HG03066 (cell line): ENCODE results near the gene AMDHD2.

Experiments
- ATAC-seq: cut with Tn5 transposase; IDR thresholded peaks from one replicate; pipeline ENCODE4 v1.9.1; 2021; ENCODE audit warnings: low read depth; ENCODE audit not compliant: unreplicated experiment

AMDHD2 gene

DNA sequence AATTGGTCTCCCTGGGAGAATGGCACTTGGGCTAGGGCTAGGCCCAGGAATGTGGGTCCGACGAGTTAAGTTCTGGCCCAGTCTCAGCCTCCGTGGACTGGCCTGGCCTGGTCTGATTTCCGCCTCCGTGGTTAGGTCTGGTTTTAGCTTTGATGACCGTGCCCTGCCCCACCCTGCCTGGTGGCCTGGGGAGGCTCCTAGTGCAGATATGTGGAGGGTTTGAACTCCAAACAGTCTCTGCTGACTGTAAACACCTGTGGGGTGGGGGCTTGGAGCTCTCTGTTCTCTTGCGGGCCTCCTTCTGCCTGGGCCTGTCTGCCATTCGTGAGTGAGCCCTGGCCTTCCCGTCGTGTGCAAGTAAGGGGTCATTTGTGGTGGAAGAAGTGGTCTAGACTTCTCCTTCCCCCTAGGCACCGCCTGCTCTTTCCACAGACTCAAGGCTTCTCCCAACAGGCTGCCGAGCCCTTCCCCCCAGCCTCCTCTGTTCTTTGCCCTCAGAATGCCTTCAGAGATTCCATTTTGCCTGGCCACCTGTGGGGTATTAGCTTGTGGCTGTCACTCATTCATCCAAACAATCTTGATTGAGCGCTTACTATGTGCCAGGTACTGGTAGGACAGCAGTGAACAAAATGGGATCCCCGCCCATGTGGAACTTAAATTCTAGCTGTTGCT is 4.9 kb upstream of the AMDHD2 start:
- ATAC-seq: no peak

DNA sequence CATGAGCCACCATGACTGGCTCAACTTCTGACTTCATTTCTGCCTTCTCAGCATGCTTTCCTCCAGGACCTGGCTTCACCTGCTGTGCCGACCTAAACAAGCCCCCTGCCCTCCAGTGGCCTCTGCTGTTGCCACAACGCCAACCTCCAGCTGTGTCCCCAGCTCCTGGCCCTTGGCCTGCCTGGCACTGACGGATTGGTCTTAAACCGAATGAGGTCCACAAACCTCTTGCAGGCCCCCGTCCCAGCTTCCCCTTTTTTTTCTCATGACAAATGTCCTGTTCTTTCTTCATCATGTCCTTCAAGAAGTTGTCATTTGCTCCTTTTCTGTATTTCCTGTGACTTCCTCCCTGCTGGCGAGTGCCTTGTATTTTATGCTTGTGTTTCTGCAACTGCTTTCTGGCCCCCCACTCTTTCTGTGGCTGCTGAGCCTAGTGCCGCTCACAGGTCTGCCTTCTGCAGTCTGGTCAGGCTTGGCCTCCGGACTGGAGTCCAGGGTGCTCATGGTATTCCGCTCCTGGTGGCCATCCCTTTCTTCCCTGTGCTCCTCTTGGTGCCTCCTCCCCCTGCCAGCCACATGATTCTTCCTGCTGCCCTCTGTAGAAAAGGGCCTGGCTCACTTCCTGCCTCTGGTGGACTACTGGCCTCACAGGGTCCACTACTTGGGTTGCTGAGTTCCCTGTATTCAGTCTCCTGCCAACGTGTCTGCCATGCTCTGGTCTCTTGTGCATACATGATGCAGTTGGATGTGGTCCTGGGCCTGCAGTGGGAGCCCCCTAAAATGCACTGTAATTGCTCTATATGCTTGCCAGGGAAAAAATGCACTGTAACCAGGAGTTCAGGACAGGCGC is 3.6 kb upstream of the AMDHD2 start:
- ATAC-seq: no peak

- ATAC-seq: no peak
Measured at GRCh38 chr16:2517954-2518605, 2.1 kb upstream of the AMDHD2 start.

DNA sequence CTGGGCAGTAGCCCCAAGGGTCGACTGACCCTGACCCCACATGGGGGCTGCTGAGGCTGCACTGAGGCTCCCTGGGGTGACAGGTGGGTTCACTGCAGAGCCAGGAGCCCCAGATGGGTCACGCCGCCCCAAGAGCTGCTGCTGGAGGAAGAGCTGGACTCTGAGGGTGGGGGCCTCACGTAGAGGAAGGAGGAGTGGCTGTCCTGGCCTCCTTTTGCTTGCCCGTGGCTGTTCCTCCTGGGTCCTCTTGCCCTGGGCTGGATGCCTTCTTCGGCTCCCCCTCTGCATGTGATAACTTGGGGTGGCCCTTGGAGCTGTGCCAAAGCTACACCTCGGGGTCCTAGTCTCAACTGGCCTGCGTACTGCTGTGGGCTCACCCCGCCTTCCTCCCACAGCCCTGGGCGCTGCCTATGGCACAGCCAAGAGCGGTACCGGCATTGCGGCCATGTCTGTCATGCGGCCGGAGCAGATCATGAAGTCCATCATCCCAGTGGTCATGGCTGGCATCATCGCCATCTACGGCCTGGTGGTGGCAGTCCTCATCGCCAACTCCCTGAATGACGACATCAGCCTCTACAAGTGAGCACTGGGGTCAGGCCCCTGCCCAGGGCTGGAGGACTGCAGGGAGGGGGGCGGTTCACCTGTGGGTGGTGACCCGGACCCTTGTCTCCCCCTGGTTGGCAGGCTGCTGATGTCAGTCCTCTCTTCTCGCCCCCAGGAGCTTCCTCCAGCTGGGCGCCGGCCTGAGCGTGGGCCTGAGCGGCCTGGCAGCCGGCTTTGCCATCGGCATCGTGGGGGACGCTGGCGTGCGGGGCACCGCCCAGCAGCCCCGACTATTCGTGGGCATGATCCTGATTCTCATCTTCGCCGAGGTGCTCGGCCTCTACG is 1.1 kb upstream of the AMDHD2 start:
- no peak for ATAC-seq

GRCh38 chr16:2519711-2520080 is 475 bp upstream of the AMDHD2 start:
- ATAC-seq: no peak

DNA sequence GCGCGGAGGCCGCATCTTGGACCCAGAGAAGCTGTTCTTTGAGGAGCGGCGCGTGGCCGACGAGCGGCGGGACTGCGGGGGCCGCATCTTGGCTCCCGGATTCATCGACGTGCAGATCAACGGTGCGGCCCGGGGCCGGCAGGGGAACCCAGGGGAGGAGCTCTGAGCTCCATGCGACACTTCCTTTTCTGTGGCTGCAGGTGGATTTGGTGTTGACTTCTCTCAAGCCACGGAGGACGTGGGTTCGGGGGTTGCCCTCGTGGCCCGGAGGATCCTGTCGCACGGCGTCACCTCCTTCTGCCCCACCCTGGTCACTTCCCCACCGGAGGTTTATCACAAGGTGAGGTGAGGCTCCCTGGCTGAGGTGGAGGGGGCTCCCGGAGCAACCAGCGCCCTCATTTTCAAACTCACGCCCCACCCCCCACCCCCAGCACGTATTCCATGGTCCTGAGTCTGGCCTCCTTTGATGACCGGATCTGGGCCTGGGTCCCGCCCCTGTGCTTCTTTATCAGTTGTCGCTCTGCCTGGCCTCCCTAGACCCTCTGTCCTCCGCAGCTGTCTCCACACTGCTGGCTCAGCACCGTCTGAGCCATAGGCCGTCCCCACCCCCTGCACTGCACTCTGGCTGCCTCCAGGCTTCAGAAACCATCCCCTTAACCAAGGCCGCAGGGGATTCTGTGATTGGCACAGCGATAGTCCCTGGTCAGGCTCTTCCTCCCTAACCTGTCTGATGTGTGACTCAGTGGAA is 787 bp downstream of the AMDHD2 start:
- no peak for ATAC-seq

DNA sequence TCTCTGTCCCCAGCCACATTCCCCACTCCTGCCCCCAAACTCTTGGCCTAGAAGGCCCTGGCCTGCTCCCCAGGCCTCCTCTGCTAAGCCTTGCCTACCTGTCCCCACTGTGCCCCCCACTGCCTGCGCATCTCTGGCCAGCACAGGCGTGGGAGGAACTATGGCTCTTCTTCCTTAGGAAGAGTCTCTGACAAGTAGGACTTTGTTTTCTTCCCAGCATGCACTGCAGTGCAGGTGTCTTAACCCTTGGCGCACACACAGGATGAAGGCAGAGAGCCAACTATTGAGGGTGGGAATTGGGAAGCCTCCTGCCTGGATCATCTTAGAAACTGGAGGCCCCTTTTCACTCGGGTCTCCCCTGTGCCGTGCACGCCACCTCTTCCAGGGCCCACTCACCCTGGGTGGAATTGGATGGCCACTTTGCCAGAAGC is 3.6 kb downstream of the AMDHD2 start:
- ATAC-seq: no peak

DNA sequence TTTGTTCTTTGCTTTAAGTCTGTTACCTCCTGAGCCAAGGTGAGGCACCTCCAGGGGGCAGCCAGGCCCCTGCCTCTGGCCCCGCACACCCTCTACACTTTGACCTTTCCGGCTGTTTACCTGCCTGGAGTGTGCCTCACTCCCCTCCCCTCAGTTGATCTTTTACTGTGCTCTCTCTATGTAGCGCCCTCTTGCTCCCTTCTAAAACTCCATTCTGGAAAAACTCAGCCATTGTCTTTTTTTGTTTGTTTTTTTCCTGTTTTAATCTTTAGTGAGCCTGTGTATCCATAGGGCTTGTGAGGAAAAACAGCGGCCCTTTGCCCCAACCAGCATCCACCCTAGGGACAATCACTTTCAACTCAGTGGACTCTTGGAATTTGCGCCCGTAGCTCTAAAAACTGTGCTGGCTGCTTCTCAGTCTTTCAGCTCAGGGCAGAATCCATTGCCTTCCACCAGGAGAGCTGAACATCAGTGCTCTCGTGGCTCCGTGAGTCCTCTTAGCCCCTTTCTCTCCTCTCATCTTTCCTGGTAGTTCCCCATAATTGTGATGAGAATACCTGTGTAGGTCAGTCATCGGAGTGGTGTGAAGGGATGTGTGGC is 4.3 kb downstream of the AMDHD2 start:
- ATAC-seq: no peak

DNA sequence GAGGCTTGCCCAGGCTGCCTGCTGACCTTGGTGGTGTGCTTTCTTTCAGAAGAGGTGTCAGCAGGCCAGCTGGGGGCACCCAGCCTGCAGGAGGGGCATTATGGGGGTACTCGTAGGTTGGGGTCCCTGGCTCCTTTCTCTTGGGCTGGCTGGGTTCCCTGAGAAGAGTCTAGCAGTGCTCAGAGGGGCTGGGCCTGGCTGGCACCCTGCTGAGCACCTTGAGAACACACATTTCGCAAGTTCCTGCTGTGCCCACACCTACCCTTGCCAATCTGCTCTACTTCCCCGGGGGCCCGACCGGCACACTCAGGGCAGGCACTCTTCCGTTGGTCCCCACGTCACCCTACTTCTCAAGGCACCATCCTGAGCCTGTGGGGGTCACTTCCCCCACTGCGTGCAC is 6.0 kb downstream of the AMDHD2 start:
- no peak for ATAC-seq

- ATAC-seq: no peak
Measured at GRCh38 chr16:2527071-2527783, 7.1 kb downstream of the AMDHD2 start.

DNA sequence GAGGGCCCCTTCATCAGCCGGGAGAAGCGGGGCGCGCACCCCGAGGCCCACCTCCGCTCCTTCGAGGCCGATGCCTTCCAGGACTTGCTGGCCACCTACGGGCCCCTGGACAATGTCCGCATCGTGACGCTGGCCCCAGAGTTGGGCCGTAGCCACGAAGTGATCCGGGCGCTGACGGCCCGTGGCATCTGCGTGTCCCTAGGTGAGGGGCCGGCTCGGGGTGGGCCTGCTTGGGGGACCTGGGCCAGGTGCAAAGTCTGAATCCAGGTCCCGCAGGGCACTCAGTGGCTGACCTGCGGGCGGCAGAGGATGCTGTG is 7.6 kb downstream of the AMDHD2 start:
- no peak for ATAC-seq

- ATAC-seq: no peak
Measured at GRCh38 chr16:2528161-2529060, 8.2 kb downstream of the AMDHD2 start.

DNA sequence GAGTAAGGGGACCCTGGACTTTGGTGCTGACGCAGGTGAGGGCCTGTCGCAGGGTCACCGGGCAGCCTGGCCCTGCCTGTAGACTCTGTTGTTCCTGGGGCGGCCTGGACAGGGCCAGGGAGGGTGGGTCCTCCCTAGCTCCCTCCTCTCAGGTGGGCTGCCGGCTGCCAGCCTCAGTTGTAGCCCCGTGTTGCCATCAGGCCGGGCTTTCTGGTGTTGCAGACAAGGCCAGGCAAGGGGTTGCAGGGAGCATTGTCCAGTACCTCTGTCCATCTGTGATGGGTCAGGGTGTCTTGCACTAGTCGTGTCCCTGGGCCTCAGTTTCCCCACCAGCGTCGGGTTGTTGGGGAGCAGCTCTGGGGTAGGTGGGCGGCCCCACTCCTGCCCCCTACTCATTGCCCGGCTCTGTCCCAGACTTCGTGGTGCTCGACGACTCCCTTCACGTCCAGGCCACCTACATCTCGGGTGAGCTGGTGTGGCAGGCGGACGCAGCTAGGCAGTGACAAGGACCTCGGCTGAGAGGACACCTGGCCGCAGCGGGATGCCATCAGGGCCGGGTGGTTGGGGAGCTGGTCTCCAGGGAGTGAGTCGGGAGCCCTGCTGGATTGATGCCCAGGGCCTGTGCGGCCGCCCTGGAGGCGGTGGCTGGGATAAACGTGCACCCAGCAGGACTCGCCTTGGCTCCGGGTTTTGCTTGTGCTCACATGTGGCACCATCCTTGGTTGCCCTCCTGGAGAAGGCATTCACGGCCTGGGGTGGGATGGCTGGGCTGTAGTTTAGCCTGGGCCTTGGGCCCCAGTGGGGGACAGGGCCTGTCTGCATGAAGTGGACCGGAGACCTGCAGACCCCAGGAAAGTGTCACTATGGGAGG is 9.1 kb downstream of the AMDHD2 start:
- ATAC-seq: no peak

DNA sequence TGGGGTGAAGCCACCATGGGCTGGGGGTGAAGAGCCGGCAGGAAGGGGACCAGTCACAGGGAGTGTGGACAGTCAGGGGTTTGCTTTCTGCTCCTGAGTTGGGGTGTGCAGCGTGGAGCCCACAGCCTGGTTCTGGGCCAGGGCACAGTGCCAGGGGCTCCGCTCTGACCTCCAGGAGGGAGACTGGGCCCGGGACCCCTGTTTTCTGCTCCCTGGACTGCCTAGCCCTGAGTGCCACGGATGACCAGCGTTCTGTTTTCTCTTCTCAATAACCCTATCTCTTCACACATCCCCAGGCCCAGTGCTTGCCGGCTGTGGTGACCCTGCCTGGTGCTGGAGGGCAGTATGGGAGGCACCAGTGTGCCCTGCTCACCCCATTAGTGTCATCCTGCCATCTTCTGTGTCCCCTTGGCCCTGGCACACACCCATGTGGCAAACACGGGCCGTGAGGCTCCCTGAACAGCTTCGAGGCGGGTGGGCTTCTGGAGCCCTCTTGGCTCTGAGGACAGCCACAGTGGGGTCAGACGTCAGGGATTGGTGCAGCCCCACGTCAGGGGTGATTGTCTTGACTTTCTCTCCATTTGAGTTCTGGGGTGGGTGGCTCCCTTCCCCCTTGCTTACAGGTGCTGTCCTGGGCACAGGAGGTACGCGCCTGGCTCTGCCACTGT is 9.9 kb downstream of the AMDHD2 start:
- ATAC-seq: no peak

DNA sequence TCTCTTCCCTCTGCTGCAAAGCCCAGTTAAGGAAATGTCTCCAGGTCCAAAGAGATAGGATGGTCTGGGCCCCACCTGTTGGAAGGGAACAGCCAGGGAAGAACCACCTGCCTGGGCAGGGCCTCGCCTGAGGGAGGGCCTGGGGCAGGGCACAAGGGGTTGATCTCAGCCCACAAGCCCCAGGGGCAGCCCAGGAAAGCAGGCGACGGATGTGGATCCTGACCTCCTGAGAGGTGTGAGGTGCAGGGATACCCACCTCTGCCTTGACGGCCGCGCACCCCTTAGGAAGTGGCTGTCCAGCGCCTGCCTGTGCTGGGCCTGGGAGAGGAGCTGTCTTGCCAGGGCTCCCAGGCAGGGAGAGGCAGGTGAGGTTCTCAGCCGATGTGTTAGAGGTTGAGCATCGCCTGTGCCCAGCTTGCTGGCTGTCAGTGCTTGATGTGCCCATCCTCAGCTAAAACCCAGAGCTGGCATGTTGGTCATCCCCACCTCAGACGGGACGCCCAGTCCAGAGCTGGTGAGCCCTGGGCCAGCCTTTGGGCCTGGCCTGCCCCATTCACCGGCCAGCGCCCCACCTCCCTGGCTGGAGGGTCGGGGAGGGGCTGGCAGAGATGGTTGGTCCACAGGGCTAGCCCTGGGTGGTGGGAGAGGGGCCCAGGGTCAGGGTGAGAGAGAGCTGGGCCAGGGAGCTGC is 10.6 kb downstream of the AMDHD2 start:
- ATAC-seq: no peak

GRCh38 chr16:2531371-2531695 is 11.2 kb downstream of the AMDHD2 start, which contains the start of gene CEMP1:
Gene CEMP1, minus strand, starts transcription at chr16:2531408. Its CDS starts 335 bp downstream, at chr16:2531073.
- ATAC-seq: no peak
